ENCODE measurements around the gene FAHD1. TPM values are rescaled to one million over a fixed set of nuclear protein-coding genes. Genes with fewer than 3 reads are reported as not detected.

The FAHD1 gene
- total and polyA plus RNA-seq, 9 donors: 11.0 to 22.1 (median 16.5) TPM

DNA sequence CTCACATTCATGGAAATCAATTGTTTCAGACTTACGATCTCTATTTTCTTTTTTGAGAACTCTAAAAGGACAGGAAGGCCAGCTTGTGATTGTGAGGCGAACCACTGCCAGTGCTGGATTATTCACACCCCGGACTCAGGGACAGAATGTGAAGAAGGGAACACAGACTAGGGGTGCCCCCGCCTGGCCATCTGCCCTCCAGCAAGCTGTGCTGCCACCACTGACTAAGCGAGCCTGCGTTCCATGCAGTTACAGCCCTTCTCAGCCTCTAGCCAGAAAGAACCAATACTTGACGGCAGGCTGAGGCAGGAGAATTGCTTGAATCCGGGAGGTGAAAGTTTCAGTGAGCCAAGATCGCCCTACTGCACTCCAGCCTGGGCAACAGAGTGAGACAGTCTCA, 3.2 kb upstream of the FAHD1 start:
- no peaks in the 10 kb centered on the region for H3K36me3 ChIP-seq
- no peak for DNase-seq
- TF ChIP-seq POLR2A (IDR thresholded peaks at IDR 0.05) (no peak), CTCF (IDR thresholded peaks at IDR 0.05) (no peak), EP300 (IDR thresholded peaks at IDR 0.05) (no peak)
- no peak overlapping the region for H3K4me3 ChIP-seq
- no peak overlapping the region for H3K27ac ChIP-seq
- H3K4me1 ChIP-seq (ENCODE audit: insufficient read depth): peaks cover 5% of the 10 kb centered on the region
- 61 to 68% (median 68%) methylated on average over 9 of the region's 9 CpGs for WGBS, 3 donors
- intact Hi-C loops (cut with DNase I): no loop called here
- no peaks in the 10 kb centered on the region for H3K9me3 ChIP-seq
- H3K27me3 ChIP-seq: no peaks in the 10 kb centered on the region

GRCh38 chr16:1825381-1825863, 1.6 kb upstream of the FAHD1 start:
- Histone ChIP-seq H3K27me3 (no peaks in the 10 kb centered on the region), H3K27ac (peak overlapping the region in 1 of 2 donors; percentile 48), H3K36me3 (no peaks in the 10 kb centered on the region), H3K4me3 (peak overlapping the region; percentile 88), H3K9me3 (no peaks in the 10 kb centered on the region), H3K4me1 (ENCODE audit: insufficient read depth) (peaks cover 7% of the 10 kb centered on the region)
- WGBS, 3 donors: 47 to 61% (median 56%) methylated on average over 15 of the region's 15 CpGs
- intact Hi-C loops (cut with DNase I): no loop called here
- peak in 3 of 5 donors; percentile 47 to 64 (median 49) for DNase-seq
- TF ChIP-seq CTCF (IDR thresholded peaks at IDR 0.05) (no peak), POLR2A (IDR thresholded peaks at IDR 0.05) (no peak), EP300 (IDR thresholded peaks at IDR 0.05) (no peak)

DNA sequence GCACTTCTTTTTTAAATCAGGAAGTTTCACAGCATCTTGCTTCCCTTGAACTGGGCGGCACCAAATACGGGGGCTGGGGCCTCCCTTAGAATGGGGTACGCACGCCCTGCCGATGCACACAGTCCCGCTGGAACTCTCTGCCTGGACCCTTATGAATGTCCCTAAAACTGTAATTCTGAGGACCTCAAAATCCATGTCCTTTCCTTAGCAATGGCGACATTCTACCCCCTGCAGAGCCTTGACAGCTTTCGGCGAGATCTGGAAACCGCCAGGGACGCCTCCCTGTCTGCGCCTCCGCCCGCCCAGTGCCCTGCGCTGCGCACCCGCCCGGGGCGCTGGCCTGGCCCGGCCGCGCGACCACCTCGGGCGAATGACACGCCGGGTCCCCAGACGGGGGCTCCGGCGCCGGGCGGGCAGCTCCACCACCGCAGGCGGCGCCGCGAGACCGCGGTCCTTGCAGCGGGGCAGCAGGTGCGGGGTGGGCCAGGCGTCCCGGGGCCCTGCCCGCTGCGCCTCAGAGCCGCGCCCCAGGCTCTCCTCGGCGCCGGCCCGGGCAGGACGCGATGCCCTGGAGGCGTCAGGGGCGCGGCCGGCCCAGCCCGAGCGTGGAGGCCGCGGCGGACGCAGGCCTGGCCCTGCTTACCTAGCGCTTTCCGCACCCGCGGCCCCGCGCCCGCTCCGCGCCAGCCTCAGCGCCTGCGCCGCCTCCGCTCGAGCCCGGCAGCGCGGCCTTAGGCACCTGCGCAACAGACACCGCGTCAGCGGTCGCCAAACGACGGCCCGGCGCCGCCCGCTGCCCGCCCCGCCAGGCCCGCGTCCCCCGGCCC, 929 bp upstream of the FAHD1 start:
- intact Hi-C loops (cut with DNase I): no loop called here
- peak overlapping the region; percentile 88 for H3K4me3 ChIP-seq
- no peaks in the 10 kb centered on the region for H3K9me3 ChIP-seq
- DNase-seq: peak in 1 of 5 donors; percentile 38
- H3K27me3 ChIP-seq: no peaks in the 10 kb centered on the region
- H3K36me3 ChIP-seq: no peaks in the 10 kb centered on the region
- 1 to 6% (median 5%) methylated on average over 21 to 96 of the region's 96 CpGs for WGBS, 3 donors
- peaks cover 7% of the 10 kb centered on the region for H3K4me1 ChIP-seq (ENCODE audit: insufficient read depth)
- peak overlapping the region in 1 of 2 donors; percentile 48 for H3K27ac ChIP-seq
- no peak for TF ChIP-seq POLR2A (IDR thresholded peaks at IDR 0.05)
- peak in 1 of 3 donors; percentile 19 for TF ChIP-seq CTCF (IDR thresholded peaks at IDR 0.05)

GRCh38 chr16:1828645-1829410, 1.8 kb downstream of the FAHD1 start:
- WGBS, 3 donors: 67 to 78% (median 77%) methylated on average over 11 of the region's 11 CpGs
- Histone ChIP-seq H3K27ac (no peak overlapping the region), H3K4me1 (ENCODE audit: insufficient read depth) (peaks cover 7% of the 10 kb centered on the region)

More at GRCh38 chr16:1828645-1829410, 1.8 kb downstream of the FAHD1 start:
- H3K36me3 ChIP-seq: no peaks in the 10 kb centered on the region
- TF ChIP-seq EP300 (IDR thresholded peaks at IDR 0.05): no peak
- no peak for TF ChIP-seq CTCF (IDR thresholded peaks at IDR 0.05)
- no peak for TF ChIP-seq POLR2A (IDR thresholded peaks at IDR 0.05)
- intact Hi-C loops (cut with DNase I): no loop called here
- H3K27me3 ChIP-seq: no peaks in the 10 kb centered on the region
- no peak for DNase-seq
- H3K4me3 ChIP-seq: no peak overlapping the region
- no peaks in the 10 kb centered on the region for H3K9me3 ChIP-seq
